BJ (cell line): ENCODE data around the gene HHAT. TPM values are rescaled to one million over a fixed set of nuclear protein-coding genes. Genes with fewer than 3 reads are reported as not detected.
"Not testable (repeated sequence)": the region's sequence is repeated elsewhere in the genome, so short reads cannot be mapped to it uniquely, and the experiment has no call there.

ENCODE experiments used
- CTCF ChIA-PET: fragments of 350-600 bp; formaldehyde crosslinking; extraction: SDS; loops from one replicate; lab custom pipeline; 2021; ENCODE audit warnings: antibody characterized with exemption, inconsistent platforms; lab: Yijun Ruan, JAX
- POLR2A ChIA-PET: fragments of 300-600 bp; sonication (Branson Sonifier 250); formaldehyde crosslinking; extraction: SDS; loops from one replicate; lab custom pipeline; 2021; ENCODE audit warnings: antibody characterized with exemption; lab: Charles Lee
- DNase-seq: peaks from one replicate; pipeline ENCODE4 v3.0.0-alpha.2; 2011; ENCODE audit warnings: low read depth
- H3K27me3 ChIP-seq: 2 replicates; pipeline ENCODE4 v1.6.0; 2011; ENCODE audit warnings: low read length; ENCODE audit not compliant: control insufficient read depth, insufficient read depth
- H3K36me3 ChIP-seq: 2 replicates; pipeline ENCODE4 v1.5.1; 2011; ENCODE audit warnings: low read length; ENCODE audit not compliant: control insufficient read depth, insufficient read depth
- H3K4me3 ChIP-seq: 2 replicates; pipeline ENCODE4 v1.5.1; 2011; ENCODE audit warnings: low read depth, mild to moderate bottlenecking, control low read depth, low read length
- CTCF ChIP-seq: IDR thresholded peaks from 2 replicates; pipeline ENCODE4 v1.5.1; 2011; ENCODE audit warnings: low read depth, mild to moderate bottlenecking, control low read depth, inconsistent platforms, low read length, moderate library complexity; ENCODE audit not compliant: insufficient read depth
- polyA plus RNA-seq: library from polyadenylated mRNA; depleted of rRNA; stranded (reverse); fragments of >200 nt; gene quantifications from 2 replicates; pipeline ENCODE4 v1.2.3, GENCODE V29; 2011

HHAT gene
- polyA plus RNA-seq, 1 experiment = 6.6 TPM

- no peak for TF ChIP-seq CTCF
- DNase-seq = no peak
- CTCF ChIA-PET = interaction anchor here (0.5 to 8.8 kb wide), 5 partner anchors 12 to 716 kb away, joined by 3 to 58 read pairs (median 5); partner anchors contain the start of gene KCNH1
- POLR2A ChIA-PET = no interaction called here
- Histone ChIP-seq H3K27me3 (no peaks in the 10 kb centered on the region), H3K36me3 (no peaks in the 10 kb centered on the region), H3K4me3 (no peak overlapping the region)
Observed at GRCh38 chr1:210418863-210419650, 90.4 kb downstream of the HHAT start.

GRCh38 chr1:210426696-210427095 lies 98.0 kb downstream of the HHAT start:
- CTCF ChIA-PET = interaction anchor here (1.0 to 2.2 kb wide), 2 partner anchors 12 to 707 kb away, joined by 3 to 5 read pairs; partner anchors contain the start of gene KCNH1
- H3K36me3 ChIP-seq, H3K27me3 ChIP-seq, DNase-seq, POLR2A ChIA-PET, H3K4me3 ChIP-seq: not testable (repeated sequence)

- no peak for TF ChIP-seq CTCF
- DNase-seq = no peak
- Histone ChIP-seq H3K27me3 (no peaks in the 10 kb centered on the region), H3K36me3 (no peaks in the 10 kb centered on the region), H3K4me3 (no peak overlapping the region)
- ChIA-PET CTCF (interaction anchor here (3.1 kb wide), 1 partner anchor 705 kb away, joined by 7 read pairs; the partner anchor contains the start of gene KCNH1), POLR2A (no interaction called here)
Observed at GRCh38 chr1:210428696-210429095, 100.0 kb downstream of the HHAT start.

GRCh38 chr1:210434223-210434622 lies 105.5 kb downstream of the HHAT start:
- CTCF ChIA-PET = interaction anchor here (0.6 to 1.4 kb wide), 3 partner anchors 132 to 700 kb away, joined by 3 to 5 read pairs (median 3); partner anchors contain the start of gene KCNH1
- DNase-seq = no peak
- H3K4me3 ChIP-seq = no peak overlapping the region
- no peaks in the 10 kb centered on the region for H3K36me3 ChIP-seq
- no peaks in the 10 kb centered on the region for H3K27me3 ChIP-seq
- POLR2A ChIA-PET = no interaction called here
- no peak for TF ChIP-seq CTCF

- H3K4me3 ChIP-seq = no peak overlapping the region
- DNase-seq = no peak
- POLR2A ChIA-PET = no interaction called here
- H3K36me3 ChIP-seq = no peaks in the 10 kb centered on the region
- no peaks in the 10 kb centered on the region for H3K27me3 ChIP-seq
- CTCF ChIA-PET = no interaction called here
- TF ChIP-seq CTCF = no peak
Observed at GRCh38 chr1:210437111-210437510, 108.4 kb downstream of the HHAT start.
